ELF-1 (cell line): ENCODE measurements around the gene RNF114.
A peak's percentile ranks its signal among the peaks of the same experiment; 100 is the strongest.
"Not testable (repeated sequence)": the region's sequence is repeated elsewhere in the genome, so short reads cannot be mapped to it uniquely, and the experiment has no call there.

Experiments used
- DNase-seq: peaks from one replicate; pipeline ENCODE4 v3.0.0-alpha.2; 2016; ENCODE audit warnings: low read depth, low spot score

Gene RNF114

DNA sequence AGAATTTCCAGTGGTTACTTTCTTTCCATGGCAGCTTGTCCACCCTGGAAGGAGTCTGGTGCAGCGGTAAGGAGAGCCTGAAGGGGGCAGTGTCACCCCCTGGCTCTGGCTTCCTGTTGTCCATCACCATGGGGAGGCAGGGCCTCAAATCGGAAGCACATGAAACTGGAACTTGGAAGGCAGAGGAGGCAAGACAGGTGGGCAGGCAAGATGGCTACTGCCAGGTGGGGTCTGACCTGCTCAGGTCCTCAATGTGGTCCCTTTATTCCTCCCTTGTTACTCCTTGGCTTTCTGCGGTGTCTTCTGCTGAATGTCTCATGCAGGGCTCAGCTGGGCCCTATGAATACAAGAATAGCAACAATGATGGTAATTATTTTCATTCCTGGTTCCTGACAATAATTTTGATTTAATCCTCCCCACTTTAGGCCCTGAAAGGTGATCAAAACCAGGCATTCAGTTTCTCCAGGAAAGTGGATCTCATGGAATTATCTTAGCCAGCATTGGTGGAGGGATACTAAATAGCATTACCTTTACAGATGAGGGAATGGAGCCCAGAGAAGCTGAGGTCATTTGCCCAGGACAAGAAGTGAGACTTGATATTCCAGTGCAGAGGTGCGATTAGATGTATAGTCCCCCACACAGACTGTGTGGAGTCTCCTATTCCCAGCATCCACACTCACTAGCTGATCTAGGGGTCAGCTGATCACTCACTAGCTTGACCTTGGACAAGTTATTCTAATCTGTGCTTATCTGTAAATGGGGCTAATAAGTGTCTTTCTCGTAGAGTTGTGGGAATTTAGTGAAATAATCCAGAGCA is 29.0 kb downstream of the RNF114 start:
- DNase-seq, result peak; percentile 83

DNA sequence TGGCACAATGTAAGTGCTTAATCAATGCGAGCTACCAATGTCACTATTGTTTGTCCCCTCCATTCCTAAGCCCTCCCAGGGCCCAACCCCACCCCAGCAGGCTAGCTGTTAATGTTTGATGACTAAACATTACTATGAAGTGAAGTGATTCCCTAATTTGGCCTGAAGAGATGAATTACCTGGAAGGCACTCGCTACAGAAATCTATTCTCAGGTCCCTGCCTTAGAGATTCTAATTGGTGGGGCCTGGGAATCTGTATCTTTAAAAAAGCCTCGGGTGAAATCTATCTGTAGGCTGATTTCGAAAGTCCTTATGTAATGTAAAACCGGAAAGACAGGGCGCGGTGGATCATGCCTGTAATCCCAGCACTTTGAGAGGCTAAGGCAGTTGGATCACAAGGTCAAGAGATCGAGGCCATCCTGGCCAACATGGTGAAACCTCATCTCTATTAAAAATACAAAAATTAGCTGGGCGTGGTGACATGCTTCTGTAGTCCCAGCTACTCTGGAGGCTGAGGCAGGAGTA is 29.6 kb downstream of the RNF114 start:
- DNase-seq, result no peak

DNA sequence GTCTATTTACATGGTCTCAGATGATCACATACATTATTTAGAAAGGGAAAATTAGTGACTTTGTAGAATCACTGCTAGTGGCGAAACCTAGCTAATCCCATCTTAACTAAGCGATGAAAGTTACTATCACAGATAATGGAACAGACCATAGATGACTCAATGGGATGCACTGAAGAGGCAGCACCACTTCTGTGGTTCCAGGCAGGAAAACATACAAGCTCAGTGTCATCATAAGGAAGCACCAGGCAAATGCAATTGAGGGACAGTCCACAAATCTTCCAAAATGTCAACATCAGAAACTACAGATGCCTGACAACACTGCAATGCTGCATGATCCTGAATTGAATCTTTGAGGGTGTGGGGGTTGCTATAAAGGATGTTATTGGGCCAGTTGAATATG is 30.7 kb downstream of the RNF114 start:
- DNase-seq, result no peak

DNA sequence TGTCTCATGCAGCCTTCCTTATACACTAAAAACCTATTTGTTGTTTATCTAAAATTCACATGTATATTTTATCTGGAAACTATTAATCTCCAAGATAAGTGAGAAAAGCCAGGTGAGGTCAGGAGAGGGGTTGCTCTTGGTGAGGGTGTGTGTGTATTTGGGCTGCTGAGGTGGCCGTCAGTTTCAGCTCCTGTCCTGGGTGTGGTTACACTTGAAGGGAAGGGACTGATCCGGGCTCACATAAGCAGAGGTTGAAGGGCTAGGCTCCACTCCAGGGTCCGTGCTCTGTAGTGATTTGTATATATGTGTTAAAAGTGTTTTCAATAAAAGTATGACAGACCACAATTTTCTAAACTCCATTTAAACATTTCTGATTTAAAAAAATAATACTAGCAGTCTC is 33.0 kb downstream of the RNF114 start:
- no peak for DNase-seq

DNA sequence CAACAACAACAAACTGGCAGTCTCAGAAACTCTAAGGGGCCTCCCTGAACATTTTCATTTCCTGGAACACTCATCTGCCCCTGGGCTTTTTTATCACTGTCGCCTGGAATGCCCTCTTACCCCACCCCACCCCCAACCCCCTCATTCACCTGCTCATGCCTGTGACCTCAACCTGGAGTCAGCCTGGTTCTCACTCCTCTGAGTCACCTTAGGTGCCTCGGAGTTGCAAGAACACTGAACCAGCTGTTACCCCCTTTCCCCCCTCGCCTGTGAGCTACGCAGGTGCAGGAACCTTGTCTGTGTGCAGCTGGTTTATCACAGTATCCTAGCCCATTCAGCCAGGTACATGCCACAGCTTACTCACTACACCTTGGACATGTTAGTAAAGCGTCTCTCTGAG is 33.7 kb downstream of the RNF114 start:
- no peak for DNase-seq

DNA sequence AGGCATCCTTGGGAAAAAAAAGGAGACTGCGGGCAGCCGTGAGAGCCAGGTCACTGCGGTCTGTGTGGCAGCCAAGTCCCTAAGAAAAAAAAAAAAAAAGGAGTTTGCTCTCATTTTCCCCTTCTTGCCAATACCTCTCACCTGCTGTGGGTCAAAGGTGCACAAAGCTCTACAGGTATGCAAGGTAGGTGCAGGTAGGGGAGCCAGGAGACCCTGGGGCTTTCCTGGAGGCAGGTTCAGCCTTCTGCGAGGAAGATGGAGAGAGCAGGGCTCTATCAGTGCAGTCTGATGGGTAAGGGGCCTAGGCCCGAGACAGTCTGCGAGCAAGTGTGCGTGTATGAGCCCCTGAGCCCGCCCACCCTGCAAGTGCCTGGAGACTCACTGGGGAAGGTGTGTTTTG is 34.3 kb downstream of the RNF114 start:
- no peak for DNase-seq

DNA sequence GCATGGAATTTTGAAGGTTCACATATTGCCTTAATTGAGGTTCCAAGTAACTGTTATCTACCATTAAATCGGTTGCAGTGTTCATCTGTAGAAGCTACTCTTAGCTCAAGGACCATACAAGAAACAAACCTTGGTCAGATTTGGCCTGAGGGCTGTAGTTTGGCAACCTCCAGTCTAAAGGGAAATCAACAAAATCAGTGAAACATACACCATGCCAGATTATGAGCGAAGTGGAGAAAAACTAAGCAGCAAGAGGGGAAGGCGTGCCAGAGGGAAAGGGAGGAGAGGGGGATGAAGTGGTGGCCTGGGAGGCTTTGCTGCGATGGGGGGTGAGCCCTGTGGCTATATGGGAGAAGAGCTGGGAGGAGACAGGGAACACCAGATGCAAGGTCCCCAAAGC is 37.8 kb downstream of the RNF114 start:
- no peak for DNase-seq

DNA sequence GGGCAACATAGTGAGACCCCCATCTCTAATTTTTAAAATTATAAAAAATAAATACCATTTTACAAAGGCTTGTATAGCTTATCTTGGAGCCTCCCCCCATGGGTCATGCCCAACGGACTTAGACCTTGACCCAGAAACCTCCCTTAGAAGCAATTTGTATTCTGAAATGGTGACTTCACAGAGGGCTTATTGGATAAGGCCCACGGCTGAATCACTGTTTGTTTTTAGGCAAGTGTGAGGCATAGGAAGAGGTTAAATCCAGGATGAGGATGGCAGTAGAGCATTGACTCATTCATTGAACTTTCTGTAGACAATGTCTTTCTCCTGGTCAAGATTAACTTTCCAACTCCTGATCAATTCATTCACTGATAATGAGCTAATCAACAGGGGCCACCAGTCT is 40.3 kb downstream of the RNF114 start:
- DNase-seq, result no peak

DNA sequence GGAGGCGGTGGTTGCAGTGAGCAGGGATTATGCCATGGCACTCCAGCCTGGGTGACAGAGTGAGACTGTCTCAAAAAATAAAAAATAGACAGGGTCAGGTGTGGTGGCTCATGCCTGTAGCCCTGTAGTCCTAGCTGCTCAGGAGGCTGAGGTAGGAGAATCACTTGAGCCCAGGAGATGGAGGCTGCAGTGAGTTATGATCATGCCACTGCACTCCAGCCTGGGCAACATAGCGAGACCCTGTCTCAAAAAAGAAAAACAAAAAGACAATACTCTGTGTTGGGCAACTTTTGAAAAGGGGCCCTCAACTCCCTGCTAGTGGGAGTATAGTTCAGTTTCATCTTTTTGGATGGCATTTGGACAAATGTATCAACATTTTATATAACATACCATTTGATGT is 41.5 kb downstream of the RNF114 start:
- not testable (repeated sequence) for DNase-seq

DNA sequence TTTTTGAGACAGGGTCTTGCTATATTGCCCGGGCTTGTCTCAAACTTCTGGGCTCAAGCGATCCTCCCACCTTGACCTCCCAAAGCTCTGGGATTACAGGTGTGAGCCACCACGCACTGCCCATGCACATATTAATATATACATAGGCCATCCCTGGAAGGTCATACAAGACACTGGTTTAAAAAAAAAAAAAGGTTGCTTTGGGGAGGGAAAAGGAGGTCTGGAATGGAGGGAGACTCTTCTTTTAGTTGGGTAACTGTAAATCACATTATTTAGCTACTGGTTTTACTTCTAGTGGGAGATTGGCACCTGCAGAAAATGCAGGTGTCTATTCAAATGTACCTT is 42.5 kb downstream of the RNF114 start:
- DNase-seq, result no peak

DNA sequence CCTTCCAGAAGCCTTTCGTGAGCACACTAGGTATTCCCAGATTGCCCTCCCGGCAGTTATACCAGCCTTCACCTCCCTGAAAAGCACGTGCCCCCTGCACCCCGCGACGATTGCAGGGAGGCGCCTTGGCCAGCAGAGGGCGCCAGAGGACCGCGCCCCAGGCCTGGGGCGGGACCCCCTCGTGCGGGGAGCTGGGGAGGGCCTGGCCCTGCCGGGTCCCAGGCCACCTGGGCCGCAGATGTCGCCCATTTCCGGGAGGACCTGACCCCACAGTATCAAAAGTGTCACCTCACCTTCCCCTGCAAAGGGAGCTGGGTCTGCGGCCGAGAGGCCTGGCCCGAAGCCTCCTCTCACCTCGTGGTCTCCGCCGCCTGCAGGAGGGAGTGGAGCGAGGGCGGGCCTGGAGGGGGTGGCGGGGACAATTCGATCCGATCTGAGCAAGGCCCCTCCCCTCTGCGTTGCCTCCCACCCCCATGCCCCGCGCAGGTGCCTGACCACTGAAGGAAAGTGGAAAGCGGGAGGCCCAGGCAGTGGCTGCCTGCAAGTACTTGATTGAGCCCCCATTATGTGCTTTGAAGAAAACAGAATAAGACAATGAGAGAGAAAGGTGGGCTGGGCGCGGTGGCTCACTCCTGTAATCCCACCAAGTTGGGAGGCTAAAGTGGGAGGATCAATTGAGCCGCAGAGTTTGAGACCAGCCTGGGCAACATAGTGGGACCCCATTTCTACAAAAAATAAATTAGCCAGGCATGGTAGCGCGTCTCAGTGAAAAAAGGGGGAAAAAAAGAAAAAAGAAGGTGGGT is 43.0 kb downstream of the RNF114 start:
- DNase-seq, result peak; percentile 93

DNA sequence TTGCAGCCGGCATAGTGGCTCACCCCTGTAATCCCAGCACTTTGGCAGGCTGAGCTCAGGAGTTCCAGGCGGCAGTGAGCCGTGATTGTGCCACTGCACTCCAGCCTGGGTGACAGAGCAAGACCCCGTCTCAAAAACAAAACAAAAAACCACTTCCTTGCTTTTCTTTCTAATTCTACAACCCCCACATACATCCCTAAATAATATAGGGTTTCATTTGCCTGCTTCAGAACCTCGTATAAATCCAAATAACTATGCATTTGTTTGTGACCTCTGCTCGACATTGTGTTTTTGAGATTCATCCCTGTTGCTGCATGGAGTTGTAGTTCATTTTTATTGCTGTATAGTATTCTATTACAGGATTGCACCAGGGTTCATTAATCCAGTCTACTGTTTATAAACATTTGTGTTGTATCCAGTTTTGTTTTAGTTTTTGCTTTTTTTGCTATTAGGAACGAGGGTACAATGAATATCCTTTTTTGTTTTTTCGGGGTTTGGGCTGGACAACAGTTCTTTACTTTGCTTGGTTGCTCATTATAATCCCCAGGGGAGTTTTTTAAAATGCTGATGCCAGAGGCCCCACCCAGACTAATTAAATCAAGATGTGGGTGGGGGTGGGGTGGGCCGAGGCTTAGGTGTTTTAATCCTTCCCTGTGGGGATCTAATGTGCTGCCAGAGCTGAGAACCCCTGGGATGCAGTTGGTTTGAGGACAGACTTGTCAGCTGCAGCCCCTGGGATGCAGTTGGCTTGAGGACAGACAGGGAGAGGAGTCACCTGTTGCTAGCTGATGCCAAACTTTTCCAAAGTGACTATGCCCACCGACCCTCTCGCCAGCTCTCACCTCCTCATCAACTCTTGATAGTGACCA is 44.2 kb downstream of the RNF114 start:
- DNase-seq, result no peak

DNA sequence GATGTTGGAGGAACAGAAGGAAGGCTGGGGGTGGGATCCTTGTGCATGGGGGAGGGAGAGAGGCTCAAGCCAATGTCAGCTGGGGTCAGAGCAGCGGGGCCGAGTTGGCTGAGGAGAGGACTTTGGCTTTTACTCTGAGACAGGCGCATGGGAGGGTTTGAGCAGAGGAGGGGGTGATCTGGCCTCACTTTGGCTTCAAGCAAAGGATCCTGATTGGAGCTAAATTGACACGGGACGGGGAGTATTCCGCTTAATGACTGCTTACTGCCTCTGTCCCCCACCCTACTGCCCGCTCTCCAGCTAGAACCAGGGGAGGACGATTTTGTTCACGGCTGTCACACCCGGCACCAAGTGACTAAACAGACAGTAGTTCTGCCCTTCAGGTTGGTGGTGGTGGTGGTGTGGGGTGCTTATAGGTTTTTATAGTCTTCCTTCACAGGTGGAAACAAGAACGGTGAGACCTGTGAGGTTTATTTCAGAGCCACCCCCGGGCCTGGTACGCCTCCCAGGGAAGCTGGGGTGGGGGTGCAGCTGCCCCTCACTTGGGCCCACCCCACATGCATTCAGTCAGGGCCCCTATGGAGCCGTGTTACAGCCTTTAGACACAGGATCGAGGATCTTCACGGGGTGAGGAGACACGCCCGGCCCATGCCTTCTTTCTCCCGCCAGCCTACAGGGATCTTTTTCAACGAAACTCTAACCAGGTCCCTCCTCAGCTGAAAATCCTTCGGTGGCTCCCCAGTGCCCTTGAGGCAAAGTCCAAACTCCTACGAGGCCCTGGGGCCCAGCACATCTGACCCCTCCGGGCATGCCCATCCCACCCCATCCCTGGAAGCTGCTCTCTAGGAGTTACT is 45.2 kb downstream of the RNF114 start:
- DNase-seq, result no peak

DNA sequence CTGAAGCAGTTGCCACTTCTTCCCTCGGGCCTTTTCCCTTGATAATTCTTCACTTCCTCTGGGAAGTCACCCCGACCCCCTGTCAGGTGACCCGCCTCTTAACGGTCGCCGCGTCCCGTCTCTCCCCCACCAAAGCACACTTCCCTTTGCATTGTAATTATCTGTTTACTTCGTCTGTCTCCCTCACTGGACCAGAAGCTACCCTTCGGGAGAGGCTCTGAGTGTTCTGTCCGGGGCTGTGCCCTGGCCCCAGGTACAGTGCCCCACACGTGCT is 45.8 kb downstream of the RNF114 start:
- DNase-seq, result no peak

DNA sequence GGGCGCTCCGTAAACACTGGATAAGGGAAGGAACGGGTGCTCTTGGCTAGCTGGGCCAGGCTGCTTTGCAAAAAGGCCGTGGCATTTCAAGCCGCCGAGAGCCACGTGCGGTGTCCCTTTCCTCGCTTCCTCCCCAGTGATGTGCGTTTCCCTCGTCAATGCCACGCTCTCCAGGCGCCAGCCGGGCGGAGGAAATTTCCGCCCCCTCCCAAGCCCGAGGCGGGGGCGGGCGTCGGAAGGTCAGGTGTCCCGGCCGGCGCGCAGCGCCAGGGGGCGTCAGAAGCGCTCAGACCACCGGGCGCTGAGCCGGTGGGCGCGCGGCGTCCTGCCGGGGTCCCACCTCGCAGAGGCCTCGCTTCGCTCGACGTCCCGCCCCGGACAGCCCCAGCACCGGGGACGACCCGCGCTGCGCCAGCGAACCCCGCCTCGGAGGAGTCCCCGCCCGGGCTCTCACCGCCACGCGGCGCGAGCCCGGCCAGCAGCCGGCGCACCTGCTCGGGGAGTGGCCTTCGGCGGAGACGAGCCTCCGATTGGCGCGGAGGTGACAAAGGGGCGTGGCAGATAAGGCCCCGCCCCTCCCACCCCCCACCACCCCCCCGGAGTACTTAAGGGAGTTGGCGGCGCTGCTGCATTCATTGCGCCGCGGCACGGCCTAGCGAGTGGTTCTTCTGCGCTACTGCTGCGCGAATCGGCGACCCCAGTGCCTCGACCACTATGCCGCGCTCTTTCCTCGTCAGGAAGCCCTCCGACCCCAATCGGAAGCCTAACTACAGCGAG is 46.3 kb downstream of the RNF114 start, which contains the start of gene SNAI1:
SNAI1 (plus strand) TSS at position 635 of the 777 bp plus-strand sequence; CDS start at position 715, 80 bp downstream.
- peak; percentile 89 for DNase-seq

DNA sequence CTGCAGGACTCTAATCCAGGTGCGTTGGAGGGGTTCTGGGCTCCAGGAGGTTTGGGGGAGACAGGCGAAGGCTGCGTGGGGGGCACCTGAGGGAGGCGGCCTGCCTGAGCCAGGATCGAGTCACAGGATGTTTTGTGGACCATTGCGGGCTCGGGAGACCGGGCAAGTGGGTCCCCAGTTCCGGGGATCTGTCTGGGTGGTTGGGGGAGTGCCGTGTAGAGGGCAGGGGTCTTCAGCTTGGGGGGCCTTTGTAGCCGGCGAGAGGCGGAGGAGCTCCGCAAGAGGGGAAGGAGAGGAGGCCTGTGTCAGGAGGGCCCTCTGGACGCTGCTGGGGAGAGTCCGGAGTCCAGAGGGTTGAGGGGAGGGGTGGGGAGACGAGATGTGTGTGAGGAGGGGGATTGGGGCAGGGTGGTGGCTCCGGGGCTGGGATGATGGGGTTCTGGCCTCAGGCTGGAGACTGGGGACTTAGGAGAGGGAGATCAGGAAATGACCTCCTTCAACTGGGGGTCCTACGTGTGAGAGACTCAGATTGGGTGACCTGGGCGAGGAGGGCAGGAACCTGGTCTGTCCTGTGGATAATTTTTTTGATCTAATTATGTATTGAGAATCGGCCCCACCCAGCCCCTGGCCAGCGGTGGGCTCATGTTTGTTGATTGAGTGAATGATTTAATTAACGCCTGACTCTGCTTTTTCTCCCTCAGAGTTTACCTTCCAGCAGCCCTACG is 47.1 kb downstream of the RNF114 start:
- peak; percentile 46 for DNase-seq

DNA sequence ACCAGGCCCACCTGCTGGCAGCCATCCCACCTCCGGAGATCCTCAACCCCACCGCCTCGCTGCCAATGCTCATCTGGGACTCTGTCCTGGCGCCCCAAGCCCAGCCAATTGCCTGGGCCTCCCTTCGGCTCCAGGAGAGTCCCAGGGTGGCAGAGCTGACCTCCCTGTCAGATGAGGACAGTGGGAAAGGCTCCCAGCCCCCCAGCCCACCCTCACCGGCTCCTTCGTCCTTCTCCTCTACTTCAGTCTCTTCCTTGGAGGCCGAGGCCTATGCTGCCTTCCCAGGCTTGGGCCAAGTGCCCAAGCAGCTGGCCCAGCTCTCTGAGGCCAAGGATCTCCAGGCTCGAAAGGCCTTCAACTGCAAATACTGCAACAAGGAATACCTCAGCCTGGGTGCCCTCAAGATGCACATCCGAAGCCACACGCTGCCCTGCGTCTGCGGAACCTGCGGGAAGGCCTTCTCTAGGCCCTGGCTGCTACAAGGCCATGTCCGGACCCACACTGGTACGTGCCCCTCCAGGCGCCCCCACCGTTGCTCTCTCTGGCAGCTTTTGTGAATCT is 47.7 kb downstream of the RNF114 start:
- DNase-seq, result no peak

DNA sequence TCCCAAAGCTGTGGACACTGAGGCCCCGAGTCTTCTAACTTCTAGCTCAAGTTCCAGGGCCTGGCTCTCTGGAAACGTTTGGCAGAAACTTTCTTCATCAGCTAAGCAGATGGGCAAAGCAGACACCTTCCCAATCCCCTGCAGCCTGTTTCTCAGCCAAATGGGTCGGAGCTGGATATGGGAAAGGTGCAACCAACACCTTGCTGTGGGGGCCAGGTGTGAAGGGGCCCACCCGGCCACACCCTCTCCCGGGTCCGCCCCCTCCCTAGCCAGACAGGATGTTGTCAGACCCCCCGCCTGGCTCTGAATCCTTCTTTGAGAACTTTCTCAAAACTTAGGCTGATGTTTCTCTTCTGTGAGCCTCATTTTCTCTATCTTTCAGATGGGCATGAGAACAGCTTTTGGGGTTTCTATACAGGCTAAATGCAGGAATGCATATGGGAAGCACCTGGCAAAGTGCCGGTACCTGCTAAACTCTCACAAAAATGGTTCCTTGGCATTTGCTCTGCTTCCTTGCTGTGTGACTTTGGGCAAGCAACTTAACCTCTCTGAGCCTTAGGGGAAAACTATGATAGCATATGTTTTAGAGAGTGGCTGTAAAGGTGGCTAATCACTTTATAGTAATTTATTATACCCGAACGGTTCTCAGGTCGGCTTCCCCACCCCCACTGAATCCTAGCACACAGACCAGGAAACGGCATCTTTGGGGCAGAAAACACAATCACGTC is 48.4 kb downstream of the RNF114 start:
- no peak for DNase-seq

DNA sequence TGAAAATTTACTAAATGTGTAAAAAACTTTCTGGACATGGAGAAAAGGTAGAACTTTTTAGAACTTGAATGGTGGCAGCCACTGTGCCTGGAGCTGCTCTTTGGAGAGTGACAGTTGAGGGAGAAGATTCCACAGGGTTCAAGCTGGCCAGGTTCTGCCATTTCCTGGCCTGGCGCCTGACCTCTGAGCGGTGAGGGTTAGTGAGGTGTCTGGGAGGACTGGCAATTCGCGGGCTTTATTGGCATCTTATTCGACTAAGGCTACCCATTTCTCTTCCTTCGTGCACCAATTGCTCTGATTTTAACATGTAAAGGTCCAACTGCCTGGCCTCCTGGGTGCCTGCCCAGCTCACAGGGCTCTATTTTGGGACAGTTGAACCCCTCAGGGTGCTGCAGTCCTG is 49.0 kb downstream of the RNF114 start:
- no peak for DNase-seq
